Activated CD8-positive, alpha-beta memory T cell treated with anti-CD3 and anti-CD28 coated beads for 24 hours (primary cell): ENCODE measurements around the gene LINC01488.

ENCODE experiments used
- DNase-seq: peaks from one replicate; pipeline ENCODE4 v3.0.0-alpha.2; 2020

The LINC01488 gene

DNA sequence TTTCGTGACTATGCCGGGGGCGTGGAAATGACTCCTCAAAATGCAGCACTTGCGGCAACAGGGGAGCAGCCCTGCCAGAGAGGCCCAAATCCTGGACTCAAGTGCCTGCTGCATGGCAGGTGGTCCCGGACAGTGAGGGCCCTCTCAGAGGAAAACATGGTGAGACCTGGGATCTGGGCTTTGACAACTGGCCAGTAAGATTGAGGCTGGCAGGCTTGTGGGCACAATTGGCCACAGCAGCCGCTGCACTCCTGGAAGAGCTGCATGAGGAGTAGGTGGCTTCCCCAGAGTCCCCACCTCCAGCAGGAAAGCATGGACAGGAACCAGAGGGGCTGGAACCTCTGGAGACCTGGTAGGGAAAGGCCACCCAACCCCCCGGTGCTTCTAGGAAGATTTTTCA is 13.4 kb downstream of the LINC01488 start:
- no peak for DNase-seq

DNA sequence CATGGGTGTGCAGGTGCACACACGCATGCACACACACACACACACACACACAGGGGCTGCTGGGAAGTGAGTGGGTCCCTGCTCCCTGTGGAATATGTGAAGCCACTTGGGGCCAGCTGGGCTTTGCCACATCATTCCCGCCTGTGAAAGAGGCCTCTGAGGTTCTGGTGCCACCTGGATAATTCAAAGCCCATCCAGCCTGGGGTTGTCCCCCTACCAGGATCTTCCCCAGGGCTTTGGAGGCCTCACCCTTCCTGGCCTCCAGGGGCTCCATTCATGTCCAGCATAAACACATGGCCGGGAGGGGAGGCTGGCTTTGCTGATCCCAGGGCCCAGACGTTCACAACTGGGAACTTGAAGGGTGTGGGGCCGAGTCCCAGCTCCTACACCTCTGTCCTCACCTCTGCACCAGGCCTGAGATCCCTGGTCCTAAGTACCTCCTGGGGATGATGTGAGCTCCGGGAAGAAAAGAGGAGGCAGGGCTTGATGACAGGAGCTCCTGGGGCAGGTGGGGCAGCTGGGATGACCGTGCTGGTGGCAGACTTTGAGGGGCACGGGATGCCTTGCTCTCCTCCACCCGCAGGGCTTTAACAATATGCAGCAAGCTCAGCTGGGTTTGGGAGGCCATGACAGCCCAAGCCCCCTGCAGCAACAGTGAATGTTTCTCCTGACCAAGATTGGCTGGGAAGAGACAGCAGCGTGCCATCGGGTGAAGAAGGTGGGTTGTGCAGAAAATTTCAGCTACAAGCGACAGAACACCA is 14.2 kb downstream of the LINC01488 start:
- DNase-seq = no peak

DNA sequence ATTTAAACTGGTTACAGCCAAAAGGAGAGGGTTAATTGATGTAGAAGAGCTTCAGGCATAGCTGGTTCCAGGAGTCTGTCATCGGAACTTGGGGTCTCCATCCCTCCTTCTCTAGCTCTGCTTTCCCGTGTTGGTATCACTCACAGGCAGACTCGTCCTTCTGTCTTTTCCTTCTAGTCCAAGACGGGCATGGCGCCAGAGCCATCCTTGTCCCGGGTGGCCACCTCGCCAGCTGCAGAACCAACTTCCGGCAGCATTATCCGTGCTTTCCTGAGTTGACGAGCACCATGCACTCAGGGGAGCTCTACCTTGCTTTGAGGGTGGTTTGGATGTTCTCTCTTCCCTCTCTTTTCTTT is 14.7 kb downstream of the LINC01488 start:
- DNase-seq = no peak

DNA sequence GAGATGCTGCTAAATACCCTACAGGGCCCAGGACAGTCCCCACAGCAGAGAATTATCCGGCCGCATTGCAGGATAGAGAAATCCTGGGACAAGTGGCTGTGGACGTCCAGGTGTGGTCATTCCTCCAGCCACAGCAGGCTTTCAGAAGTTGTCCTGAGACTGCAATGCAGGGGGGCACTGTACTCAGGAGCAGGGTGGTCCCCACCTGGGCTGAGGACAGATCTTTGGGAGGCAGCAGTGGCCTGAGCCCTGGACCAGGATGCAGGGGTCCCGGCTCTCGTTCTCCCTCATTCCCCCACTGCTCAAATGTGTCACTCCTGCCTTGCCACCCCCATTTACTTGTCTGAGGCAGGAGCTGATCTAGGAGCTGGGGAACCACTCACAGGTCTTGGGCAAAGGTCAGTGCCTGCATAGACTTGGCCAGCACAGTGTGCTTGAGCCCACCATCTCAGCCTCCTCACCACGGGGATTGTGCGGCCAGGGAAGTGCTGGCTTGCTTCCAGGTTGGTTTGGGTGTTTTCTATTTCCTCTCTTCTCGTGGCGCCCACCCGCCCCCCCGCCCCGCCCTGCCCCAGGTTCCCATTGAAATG is 15.3 kb downstream of the LINC01488 start:
- no peak for DNase-seq

DNA sequence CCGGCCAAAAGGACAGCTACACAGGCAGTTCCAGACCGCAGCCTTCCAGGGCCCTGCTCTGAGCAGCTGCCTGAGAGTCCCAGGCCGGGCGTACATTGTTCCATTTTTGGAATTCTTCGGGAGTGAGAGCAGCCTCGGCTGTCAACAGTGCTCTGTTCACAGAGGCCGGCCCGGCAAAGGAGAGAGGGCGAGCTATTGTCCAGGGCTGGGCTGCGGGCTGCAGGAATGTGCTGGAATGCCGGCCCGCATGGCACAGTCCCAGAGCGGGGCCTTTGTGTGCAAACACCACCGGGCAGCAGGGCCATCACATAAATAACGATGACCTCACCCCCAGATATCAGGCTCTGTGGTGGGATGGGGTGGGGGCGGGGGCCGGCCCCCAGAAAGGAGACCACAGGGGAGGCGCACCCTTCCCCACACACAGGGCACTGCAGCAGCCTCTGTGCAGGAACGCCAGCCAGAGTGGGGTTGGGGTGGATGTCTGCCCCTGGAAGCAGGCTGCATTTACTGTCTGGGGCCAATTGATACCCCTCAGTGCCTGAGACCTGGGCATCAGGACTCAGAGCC is 15.8 kb downstream of the LINC01488 start:
- no peak for DNase-seq

DNA sequence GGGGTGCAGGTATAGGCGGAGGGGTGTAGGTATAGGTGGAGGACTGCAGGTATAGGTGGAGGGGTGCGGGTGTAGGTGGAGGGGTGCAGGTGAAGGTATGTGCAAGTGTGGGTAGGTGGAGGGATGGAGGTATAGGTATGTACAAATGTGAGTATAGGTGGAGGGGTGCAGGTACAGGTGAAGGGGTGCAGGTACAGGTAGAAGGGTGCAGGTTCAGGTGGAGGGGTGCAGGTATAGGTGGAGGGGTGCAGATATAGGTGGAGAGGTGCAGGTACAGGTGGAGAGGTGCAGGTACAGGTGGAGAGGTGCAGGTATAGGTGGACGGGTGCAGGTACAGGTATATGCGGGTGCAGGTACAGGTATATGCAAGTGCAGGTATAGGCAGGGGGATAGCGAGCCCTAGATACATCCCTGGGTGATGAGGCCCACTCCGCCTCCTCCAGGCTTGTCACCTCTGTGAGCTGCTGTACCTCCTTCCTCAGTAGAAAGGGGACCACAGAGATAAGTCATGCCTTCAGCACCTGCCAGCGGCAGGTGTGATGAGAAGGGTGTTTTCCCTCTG is 17.2 kb downstream of the LINC01488 start:
- no peak for DNase-seq

DNA sequence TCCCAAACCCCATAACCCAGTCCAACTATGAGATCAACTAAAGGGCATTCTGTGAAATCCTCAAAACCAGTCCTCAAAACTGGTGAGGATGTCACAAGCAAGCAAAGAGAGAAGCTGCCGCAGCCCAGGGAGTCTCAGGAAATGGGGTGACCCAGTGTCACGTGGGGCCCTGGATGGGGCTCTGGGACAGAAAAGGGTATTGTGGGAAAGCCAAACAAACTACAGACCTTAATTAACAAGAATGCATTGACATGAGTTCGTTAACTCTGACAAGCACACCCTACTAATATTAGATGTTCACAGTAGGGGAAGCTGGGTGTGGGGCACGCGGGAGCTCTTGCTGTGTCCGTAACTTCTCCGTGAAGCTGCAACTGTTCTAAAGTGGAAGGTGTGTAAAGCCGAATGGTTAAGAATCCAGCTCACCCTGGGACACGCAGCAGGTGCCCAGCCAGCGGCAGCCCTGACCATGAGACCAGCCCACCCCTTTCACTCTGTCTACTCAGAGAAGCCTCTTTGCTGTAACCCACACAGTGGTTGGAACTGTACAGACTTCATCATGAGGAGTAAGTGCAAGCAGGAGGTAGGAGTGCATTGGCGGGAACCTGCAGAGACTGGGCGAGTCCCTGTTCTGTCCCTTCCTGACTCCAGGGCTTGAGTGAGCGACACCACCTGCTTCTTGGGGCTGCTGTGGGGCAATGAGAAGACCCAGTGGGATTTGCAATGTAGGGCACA is 17.9 kb downstream of the LINC01488 start:
- no peak for DNase-seq

DNA sequence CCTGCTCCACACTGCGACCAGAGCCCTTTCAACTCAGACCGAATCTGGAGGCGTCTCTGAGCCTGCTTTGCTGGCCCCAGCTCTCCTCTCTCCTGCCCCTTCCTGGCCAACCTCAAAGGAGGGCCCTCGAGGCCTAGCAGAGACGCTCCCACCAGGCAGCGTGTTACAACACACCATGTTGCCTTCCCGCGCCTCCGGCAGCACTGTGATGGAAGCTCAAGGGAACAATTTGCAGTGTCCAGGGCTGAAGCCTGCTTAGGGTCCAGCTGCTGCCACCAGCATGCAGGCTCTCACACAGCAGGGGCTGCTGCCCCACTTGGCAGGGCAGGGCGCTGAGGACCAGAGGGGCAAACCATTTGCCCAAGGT is 18.4 kb downstream of the LINC01488 start:
- DNase-seq = no peak

DNA sequence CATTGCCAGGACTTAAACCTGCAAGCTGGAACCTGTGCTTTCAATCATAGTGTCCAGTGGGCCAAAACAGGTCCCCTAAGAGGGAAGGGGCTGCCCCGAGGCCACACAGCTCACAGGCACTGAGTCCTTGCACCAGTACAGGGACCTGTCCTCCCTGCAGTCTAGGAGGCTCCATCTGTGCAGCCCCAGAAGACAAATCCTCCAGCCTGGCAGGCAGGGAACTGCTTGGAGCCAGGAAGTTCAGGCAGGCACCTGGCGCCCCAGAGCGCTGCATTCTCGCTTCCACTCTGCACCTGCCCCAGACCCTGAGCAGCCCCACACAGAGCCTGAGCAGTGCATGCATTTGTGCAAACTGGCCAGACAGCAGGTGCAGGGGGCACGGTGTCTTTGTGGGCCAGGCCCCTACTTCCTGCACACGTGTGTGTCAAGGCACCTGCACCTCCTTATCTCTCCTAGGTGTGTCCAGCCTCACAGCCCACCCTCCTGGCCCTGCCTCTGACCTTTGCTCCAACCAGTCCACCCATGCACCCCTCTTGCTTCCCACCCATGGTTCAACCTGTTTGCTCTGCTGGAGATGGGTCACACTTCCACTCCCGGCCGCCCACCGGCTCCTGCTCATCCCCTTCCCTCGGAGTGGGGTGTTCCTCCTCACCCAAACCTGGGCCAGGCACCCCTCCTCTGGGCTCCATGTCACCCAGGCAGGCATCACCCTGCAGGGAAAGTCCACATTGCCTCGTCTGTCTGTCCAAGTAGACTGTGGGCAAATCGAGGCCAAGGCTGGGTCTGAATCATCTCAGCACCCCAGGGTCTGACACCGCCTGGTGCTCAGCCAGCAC is 19.0 kb downstream of the LINC01488 start:
- no peak for DNase-seq

DNA sequence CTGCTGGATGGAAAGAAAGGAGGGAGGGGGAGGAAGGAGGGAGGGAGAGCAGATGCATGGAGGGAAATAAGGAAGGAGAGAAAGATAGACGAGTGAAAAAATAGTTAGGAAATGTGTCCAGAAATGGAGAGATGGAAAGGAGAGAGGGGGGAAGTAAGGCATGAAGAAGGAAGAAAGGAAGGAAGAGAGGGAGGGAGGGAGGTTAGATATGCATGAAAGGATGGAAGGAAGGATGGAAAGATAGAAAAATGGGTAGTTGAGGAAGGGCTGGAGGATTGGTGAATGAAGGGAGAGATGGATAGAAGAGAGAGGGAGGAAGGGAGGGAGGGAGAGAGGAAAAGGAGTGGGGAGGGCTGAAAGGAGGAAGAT is 19.6 kb downstream of the LINC01488 start:
- no peak for DNase-seq

DNA sequence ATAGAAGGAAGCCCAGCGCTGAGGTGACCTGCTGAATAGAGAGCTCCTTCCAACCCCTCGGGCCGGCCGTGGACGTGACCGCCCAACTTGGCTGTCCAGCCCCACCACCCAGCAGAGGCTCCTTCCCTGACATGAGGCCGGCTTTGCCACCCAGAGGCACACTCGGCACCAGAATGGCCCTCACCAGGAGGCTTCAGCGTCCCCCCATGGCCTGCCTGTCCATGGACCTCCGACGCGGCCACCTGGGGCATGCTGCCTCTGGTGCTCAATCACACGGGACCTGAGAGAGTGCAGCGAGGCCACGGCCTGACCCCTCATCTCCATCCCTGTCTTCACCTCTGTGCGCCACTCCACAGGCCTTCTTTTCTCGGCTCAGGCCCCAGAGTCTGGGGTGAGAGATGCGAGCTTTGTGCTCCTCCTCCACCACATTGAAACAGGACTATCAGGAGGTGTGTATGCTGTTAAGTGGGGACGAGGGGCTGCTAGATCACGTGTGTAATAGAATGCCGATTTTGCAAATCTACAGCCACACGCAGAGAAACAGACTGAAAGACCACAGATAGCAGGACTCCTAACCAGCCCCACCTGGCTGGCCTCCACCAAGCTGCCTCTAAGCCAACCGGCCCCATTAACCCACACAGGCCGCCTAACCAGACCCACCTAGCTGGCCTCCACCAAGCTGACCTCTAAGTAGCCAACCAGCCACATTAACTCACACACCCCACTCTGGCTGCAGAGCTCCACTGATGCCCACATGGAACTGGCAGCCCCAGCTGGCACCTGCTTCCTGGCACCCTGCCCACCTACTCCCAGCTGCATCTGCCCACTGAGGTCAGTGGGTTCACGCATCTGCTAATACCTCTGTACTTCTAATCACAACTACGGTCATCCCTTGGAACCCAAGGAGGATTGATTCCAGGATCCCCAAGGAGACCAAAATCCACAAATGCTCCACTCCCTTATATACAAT is 20.7 kb downstream of the LINC01488 start:
- DNase-seq = no peak

DNA sequence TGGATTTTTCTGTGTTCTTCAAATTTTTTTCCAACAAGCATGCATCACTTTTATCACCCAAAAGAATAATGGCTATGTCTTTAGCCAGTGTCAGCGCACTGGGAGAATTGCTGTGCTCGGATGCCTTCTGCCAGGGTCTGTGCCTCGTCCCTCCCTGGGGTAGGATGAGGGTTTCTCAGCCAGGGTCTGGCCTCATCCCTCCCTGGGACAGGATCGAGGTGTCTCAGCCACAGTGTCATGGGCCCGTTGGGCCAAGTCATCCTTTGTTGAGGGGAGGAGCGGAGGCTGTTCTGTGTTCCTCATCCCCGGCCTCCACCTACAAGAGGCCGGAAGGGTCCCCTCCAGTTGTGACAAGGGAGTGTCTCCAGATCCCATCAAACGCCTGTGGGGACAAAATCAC is 22.7 kb downstream of the LINC01488 start:
- DNase-seq = no peak

DNA sequence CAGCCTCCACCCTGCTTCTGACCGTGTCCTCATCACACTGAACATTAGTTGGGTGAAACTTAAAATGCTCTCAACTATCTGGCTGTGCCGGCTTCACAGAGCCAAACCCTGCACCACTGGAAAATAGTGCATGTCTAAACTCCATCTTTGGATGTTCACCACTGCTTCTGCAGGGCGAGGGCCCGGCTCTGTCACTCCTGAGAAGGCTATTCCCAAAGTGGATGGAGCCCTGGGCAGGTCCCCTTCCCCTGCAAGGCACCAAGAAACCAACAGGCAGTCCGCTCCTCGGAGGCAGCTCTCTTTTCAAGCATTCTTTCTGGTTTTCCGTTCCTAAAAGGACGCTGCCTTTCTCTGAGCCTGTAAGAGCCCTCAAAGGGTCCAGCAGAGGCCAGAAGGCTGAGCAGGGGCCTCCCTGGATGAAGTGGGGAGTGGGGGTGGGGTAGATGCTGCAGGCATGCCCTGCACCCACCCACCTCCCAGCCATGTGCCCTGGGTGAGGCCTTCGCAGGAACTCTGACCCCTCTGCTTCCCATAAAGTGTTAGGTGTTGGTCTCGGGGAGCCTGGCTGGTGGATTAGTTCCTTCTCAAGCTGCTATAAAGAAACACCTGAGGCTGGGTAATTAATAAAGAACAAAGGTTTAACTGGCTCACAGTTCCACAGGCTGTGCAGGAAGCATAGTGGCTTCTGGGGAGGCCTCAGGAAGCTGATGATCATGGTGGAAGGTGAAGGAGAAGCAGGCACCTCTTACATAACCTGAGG is 23.3 kb downstream of the LINC01488 start:
- no peak for DNase-seq

DNA sequence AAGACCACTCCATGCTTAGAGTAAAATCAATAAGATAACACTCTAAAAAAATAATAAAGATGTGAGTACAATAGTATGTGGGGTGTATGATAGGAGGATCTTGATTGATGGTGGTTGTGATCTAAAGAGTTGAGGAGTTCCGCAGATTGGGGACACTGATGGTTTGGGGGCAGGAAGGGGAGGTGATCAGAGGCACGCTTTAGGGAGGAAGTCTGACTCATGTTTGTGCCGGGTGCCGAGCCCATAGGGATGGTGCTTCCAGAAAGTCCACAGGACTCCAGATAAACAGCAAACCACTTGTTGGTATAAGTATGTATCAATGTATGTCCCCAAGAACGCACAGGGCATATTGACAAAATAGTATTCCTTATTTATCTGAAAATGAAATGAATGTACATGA is 27.5 kb downstream of the LINC01488 start:
- DNase-seq = no peak

DNA sequence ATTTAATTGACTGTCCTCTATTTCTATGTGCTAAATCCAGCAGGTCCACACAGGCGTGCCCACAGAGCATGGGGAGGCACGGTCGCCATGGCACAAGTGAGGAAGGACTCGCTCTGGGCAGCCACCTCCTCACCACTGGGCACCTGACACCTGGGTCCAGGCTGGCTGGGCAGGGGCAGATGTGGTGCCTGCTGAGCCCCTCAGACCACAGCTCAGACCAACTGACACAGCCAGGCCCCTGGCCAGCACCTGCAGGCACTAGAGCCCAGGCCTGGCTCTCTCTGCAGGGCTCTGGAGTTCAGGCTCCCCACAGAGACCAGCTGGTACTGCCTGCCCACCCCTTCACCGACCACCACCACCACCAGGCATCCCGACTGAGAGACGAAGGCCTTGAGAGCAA is 27.9 kb downstream of the LINC01488 start:
- no peak for DNase-seq

DNA sequence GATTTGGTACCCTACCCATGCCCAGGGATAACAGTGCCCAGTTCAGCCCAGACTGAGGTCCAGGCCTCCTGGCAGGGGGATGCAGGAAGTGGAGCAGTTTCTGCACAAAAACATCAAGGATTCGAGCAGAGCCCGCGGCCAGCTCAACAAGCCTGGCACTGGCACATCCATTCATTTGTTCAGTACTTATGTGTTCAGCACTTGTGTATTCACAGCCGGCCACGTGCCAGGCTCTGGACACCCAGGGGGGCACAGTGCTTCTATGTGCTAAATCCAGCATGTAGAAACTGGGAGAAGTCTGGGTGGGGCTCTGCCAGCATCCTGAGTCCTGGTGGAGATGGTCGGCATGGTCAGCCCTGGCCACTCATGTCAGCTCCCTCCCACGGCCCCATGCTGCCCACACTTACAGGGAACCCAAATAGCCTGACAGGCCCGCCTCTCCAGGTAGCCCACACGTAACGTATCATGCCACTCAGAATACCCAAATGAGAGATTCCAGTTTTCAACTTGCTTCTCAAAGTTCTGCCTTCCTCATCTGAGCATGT is 28.5 kb downstream of the LINC01488 start:
- DNase-seq = no peak

DNA sequence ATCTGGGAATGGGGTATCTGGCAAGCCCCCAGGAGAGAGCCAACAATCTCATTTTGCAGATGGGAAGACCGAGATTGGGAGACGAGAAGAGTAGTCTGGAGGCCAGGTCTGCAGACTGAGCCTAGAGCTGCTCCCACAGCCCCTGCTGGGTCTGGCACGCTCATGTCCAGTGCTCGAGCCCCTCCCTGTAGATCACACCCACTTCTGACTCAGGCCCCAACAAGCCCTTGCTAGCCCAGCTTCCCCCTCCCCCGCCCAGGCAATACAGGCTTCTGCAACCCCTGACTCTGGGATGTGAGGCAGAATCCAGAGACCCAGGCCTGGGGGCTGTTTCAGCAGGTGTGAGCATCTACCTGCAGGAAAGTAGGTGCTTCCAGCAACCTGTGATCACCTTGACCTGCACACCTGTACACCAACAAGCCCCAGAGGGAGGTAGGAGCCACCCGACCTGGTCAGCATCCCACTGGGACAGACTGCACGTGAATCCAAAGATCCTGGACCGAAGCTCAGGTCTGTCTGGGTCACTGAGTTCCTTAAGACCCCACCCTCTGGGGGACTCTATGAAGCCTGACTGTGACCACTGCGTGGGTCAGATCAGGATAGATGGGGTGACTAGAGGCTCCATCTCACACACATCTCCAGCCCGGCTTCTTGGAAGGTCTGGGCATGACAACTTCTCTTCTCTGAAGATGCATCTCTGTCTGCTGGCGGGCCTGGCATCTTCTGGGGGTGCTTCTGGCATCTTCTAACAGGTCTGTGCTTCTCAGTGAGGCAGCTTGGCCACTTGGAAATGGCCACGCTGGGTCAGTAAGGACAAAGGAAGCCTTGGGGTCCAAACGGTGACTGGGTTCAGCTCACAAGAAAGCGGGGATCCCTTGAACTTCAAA is 29.3 kb downstream of the LINC01488 start:
- no peak for DNase-seq

DNA sequence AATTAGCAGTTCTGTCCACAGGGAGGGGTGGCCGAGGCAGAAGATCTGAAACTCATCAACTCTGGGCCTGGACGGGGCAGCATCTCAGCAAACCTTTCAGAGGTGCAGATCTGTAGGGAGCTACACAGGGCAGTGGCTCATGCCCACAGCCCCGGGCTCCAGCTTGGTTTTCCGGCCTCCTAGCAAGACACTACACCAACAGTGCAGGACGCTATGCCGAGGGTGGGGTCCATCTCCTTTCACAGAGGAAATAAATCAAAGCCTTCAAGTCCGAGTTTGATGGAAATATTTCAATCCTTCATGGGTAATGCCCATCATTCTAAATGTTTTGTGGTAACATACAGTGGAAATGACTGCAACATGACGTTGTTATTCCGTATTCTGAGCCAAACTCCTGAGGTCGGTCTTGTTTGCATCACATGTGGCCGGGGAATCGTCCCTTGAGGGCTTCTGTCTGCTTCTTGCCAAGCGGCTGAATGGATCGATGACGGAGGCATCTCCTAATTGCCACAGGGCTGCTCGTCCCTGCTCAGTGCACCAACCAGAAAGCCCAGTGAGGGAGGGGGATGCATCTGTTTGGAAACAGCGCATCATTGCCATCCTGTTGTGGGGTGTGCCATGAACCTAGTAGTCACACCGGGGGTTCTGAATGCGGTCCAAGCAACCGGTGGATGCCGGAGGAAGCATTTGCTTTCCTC is 30.0 kb downstream of the LINC01488 start:
- no peak for DNase-seq

DNA sequence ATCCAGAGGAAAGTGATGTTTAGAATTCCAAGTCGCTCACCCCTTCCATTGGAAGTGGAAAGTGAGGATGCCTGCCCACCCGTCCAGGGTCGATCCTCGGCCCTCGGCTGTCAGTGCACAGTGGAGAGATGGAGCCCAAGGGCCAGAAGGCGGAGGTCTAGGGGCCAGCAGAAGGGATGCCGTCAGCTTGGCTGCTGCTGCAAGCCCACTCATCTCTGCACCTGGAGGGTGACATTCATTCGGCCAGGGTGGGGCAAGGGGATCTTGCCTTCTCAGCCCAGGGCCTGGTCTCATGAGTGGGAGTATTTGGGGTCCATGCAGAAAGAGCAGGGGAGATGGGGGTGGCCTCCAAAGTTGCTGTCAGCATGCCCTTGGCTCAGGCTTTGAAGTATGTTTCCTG is 30.7 kb downstream of the LINC01488 start:
- no peak for DNase-seq
